Erythroblast (primary cell): ENCODE data around the gene ANKRD1.

ENCODE experiments used
- GATA1 ChIP-seq: IDR thresholded peaks from 2 replicates; pipeline ENCODE4 v1.6.1; 2011; ENCODE audit warnings: low read depth, mild to moderate bottlenecking, control low read depth, low read length, moderate library complexity
- POLR2A ChIP-seq: IDR thresholded peaks from 2 replicates; pipeline ENCODE4 v1.6.1; 2011; ENCODE audit warnings: mild to moderate bottlenecking, low read length

- TF ChIP-seq POLR2A, result no peak
- TF ChIP-seq GATA1, result no peak
Measured at GRCh38 chr10:90921906-90922305, 1.0 kb upstream of the ANKRD1 start.
